ENCODE data around the gene TAGLN2. TPM values are rescaled to one million over a fixed set of nuclear protein-coding genes. Genes with fewer than 3 reads are reported as not detected.

TAGLN2 gene
- polyA plus RNA-seq, 1 experiment = 400 TPM

DNA sequence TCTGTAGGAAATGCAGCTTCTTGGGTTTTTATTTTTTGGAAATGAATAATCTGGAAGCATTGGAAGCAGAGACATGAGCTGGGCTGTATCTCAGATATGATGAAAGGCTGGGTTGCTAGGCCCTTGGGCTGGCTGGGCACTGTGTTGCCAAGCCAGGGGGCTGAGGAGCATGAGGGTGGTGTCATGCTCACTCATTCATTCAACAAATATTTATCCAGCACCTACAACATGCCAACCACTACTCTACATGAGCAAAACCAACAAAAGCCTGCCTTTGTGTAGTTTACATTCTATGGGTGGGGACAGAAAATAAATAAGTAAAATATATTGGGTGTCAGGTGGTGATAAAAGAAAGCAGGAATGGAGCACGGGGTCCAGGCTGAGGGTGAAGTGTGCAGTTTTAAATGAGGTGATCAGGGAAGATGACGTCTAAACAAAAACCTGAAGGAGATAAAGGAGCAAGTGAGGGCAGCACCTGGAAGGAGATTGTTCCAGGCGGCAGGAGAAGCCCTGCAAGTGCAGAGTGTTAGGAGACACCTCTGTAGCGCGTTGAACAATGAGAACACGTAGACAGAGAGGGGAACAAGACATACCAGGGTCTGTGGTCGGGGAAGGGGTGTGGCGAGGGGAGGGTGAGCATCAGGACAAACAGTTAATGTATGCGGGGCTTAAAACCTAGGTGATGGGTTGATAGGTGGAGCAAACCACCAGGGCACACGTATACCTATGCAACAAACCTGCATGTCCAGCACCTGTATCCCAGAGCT is 10.9 kb downstream of the TAGLN2 start:
- TF ChIP-seq, protein P1, sequence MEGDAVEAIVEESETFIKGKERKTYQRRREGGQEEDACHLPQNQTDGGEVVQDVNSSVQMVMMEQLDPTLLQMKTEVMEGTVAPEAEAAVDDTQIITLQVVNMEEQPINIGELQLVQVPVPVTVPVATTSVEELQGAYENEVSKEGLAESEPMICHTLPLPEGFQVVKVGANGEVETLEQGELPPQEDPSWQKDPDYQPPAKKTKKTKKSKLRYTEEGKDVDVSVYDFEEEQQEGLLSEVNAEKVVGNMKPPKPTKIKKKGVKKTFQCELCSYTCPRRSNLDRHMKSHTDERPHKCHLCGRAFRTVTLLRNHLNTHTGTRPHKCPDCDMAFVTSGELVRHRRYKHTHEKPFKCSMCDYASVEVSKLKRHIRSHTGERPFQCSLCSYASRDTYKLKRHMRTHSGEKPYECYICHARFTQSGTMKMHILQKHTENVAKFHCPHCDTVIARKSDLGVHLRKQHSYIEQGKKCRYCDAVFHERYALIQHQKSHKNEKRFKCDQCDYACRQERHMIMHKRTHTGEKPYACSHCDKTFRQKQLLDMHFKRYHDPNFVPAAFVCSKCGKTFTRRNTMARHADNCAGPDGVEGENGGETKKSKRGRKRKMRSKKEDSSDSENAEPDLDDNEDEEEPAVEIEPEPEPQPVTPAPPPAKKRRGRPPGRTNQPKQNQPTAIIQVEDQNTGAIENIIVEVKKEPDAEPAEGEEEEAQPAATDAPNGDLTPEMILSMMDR (IDR thresholded peaks at IDR 0.05; ENCODE audit: low read depth, low read length) = no peak
- Histone ChIP-seq H3K4me3 (ENCODE audit: low read depth, low read length) (no peak overlapping the region), H3K9me3 (ENCODE audit: control insufficient read depth, insufficient read depth, low read length) (no peaks in the 10 kb centered on the region), H3K27me3 (ENCODE audit: control insufficient read depth, insufficient read depth, low read length) (no peaks in the 10 kb centered on the region), H3K27ac (ENCODE audit: low read depth, low read length) (no peak overlapping the region)
- DNase-seq (ENCODE audit: low read depth, low spot score) = no peak
- ChIA-PET POLR2A (interaction anchor here (0.7 kb wide), 2 partner anchors 31 to 115 kb away, joined by 3 to 4 read pairs; no protein-coding TSS in a partner anchor), CTCF (interaction anchor here (1.4 to 1.8 kb wide), 3 partner anchors 11 to 92 kb away, joined by 5 to 7 read pairs (median 7); partner anchors contain the start of gene TAGLN2)

DNA sequence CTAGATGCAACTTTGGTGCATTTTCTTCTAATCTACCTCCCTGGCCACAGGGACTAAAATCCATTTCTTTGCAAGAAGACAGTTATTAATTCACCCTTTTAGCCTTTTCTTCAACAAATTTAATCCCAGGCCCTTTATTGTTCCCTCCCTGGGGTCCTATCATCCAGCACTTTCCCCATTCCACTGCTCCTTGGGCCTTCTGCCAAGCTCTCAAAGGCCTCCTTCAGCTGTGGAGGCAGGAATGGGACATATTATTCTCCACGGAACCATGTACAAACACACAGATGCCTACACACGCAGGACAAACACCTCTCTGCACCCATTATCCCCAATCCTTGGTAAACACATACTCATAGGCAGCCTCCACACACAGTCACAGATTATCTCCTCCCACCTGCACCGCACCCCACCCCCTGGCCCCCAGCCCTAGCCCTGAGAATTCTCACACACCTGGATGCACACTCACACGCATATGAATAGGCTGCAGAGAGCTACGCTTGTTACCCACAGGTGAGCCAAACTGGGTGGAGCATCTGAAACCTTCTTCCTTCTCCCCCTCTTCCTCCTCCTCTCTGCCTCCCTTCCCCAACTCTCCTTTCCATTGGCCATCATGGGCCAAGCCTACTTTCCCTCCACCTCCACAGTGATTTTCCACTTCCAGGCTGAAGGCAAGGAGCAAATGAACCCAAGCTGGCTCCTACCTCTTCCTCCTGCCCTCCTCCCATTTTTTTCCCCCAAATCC is 11.7 kb downstream of the TAGLN2 start:
- DNase-seq (ENCODE audit: low read depth, low spot score) = no peak
- POLR2A ChIA-PET = interaction anchor here (0.7 kb wide), 1 partner anchor 114 kb away, joined by 3 read pairs; no protein-coding TSS in a partner anchor

DNA sequence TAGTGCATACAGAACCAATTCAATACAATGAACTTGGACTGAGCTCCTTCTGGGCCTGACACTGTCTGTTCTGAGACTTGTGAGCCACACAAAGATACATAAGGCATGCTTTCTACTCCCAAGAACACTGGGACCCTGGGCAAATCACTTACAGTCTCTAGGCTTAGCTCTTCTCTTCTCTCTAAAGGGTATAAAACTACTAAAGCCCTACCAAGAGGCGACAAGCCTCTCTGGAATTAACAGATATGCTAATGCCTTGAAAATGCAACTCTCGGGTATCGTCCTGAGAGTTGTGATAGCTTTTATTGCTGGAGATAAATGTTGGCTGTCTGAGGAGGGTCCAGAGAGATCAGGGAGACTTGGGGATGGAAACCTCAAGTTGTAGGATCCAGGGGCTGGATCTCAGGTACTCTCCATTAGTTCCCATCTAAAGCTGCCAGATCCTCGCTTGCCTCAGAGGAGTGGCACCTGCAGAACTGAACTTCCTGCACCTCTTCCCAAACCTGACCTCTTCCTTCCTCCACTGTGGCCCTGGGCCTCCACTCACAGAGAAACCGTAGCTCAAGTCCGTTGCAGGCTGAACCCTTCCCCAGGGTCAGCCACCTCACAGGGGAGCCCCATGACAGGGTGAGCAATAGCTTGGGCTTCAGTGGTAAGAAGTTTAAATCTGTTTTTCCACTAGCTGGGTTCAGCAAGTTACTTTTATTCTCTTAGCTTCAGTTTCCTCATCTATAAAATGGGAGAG is 13.8 kb downstream of the TAGLN2 start:
- Histone ChIP-seq H3K27me3 (ENCODE audit: control insufficient read depth, insufficient read depth, low read length) (no peaks in the 10 kb centered on the region), H3K27ac (ENCODE audit: low read depth, low read length) (no peak overlapping the region), H3K4me3 (ENCODE audit: low read depth, low read length) (no peak overlapping the region), H3K9me3 (ENCODE audit: control insufficient read depth, insufficient read depth, low read length) (no peaks in the 10 kb centered on the region)
- CTCF ChIA-PET = interaction anchor here (1.0 kb wide), 1 partner anchor 21 kb away, joined by 3 read pairs; no protein-coding TSS in a partner anchor
- POLR2A ChIA-PET = interaction anchor here (1.2 kb wide), 1 partner anchor 12 kb away, joined by 8 read pairs; no protein-coding TSS in a partner anchor
- no peak for DNase-seq (ENCODE audit: low read depth, low spot score)
- TF ChIP-seq, protein P1 (IDR thresholded peaks at IDR 0.05; ENCODE audit: low read depth, low read length) = no peak

More for the DNA sequence above, 11.7 kb downstream of the TAGLN2 start:
- Histone ChIP-seq H3K27ac (ENCODE audit: low read depth, low read length) (no peak overlapping the region), H3K4me3 (ENCODE audit: low read depth, low read length) (no peak overlapping the region), H3K9me3 (ENCODE audit: control insufficient read depth, insufficient read depth, low read length) (no peaks in the 10 kb centered on the region), H3K27me3 (ENCODE audit: control insufficient read depth, insufficient read depth, low read length) (no peaks in the 10 kb centered on the region)
- CTCF ChIA-PET = interaction anchor here (1.8 kb wide), 1 partner anchor 93 kb away, joined by 7 read pairs; no protein-coding TSS in a partner anchor
- TF ChIP-seq, protein P1 (IDR thresholded peaks at IDR 0.05; ENCODE audit: low read depth, low read length) = no peak

DNA sequence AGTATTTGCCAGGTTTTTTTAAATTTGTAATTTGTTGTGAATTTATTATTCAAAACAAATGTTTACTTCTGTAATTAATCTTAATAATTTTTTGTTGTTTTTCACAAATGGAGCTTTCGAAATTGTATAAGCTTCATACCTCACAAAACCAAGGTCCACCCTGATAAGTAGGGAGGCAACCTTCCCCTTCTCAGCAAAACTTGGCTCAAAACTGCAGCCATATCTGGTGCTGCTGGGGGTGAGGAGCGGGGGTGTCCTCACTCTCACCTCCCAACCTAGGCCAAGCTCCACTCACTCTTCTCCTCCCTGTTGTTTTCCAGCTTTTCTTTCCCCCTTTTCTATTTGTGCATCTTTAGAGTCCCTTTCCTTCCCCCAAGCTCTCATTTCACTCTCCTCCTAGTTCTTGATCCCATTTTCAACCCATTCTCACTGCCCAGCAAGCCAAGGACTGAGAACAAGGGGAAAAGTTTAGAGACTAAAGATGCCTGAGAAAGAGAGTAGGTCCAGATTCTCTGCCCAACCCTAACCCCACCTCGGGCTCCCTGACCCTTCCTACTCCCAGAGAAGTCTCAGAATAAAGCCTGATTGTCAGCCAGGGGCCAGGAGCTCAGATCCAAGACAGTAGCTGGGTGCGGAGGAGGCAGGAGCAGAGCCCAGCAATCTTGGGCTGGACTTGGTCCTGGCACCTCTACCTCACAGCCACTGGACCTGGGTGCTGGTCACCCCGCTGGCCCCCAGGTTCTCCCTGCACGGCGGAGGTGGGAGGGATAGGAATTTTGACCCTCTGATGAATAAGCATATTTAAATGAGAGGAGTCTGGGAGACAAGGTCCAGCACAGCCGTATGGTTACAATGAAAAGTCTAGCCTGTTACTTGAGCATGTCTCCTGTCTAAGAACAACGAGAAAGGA is 17.0 kb downstream of the TAGLN2 start:
- Histone ChIP-seq H3K27ac (ENCODE audit: low read depth, low read length) (no peak overlapping the region), H3K9me3 (ENCODE audit: control insufficient read depth, insufficient read depth, low read length) (peaks cover 5% of the 10 kb centered on the region), H3K27me3 (ENCODE audit: control insufficient read depth, insufficient read depth, low read length) (no peaks in the 10 kb centered on the region), H3K4me3 (ENCODE audit: low read depth, low read length) (no peak overlapping the region)
- DNase-seq (ENCODE audit: low read depth, low spot score) = no peak
- ChIA-PET CTCF (interaction anchor here (0.6 to 2.2 kb wide), 5 partner anchors 14 to 99 kb away, joined by 3 to 9 read pairs (median 3); no protein-coding TSS in a partner anchor), POLR2A (interaction anchor here (0.8 kb wide), 1 partner anchor 113 kb away, joined by 3 read pairs; no protein-coding TSS in a partner anchor)
- TF ChIP-seq, protein P1 (IDR thresholded peaks at IDR 0.05; ENCODE audit: low read depth, low read length) = no peak

Data from AG04450 (cell line).